ENCODE data around the gene UGT1A6.

The UGT1A6 gene

DNA sequence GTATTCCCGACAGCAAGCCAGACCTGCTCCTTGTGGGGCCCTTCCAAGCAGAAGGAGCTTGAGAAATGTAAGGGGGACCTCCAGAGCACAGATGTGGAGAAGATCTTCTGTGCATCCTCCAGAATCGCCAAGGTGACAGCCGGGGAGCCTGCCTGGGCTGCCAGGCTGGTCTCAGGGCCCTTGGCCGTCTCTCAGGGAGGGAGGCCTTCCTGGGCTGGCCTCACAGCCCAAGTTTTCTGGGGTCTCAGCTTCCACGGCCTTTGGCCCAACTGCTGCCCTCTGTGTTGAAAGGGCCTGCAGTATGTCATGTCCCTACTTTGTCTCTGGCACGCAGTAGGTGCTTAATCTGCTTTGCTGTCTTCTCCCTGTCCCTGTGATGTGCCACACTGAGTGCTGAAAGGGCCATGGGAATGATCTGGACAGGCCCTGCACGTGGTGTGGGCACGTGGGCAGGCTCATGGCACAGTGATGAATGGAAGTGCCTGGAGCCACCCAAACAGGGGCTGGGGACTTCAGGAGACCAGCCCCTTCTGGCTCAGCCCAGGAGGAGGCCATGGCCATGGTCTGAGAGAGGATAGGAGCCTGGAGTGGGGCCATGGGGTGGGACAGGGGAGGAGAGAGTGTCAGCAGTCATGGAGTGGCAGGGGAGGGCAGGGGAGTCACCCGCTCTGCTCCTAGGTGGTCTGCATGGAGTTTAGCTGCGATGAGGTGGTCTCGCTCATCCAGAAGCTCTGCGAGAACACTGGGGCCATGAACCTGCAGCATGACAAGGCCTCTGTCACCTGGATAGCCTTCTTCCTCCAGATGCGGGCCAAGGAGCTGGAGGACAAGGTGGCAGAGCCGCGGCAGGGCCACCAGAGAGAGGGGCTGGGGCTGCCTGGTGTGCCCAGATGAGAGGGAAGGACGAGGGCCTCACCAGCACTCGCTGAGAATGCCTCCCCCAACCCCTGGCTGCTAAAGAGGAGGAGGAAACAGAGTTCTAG lies 126.2 kb downstream of the UGT1A6 start:
- TF ChIP-seq, protein P1, sequence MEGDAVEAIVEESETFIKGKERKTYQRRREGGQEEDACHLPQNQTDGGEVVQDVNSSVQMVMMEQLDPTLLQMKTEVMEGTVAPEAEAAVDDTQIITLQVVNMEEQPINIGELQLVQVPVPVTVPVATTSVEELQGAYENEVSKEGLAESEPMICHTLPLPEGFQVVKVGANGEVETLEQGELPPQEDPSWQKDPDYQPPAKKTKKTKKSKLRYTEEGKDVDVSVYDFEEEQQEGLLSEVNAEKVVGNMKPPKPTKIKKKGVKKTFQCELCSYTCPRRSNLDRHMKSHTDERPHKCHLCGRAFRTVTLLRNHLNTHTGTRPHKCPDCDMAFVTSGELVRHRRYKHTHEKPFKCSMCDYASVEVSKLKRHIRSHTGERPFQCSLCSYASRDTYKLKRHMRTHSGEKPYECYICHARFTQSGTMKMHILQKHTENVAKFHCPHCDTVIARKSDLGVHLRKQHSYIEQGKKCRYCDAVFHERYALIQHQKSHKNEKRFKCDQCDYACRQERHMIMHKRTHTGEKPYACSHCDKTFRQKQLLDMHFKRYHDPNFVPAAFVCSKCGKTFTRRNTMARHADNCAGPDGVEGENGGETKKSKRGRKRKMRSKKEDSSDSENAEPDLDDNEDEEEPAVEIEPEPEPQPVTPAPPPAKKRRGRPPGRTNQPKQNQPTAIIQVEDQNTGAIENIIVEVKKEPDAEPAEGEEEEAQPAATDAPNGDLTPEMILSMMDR (IDR thresholded peaks at IDR 0.05; ENCODE audit: extremely low read depth, missing control alignments): no peak
- no peak for DNase-seq (ENCODE audit: low spot score)

DNA sequence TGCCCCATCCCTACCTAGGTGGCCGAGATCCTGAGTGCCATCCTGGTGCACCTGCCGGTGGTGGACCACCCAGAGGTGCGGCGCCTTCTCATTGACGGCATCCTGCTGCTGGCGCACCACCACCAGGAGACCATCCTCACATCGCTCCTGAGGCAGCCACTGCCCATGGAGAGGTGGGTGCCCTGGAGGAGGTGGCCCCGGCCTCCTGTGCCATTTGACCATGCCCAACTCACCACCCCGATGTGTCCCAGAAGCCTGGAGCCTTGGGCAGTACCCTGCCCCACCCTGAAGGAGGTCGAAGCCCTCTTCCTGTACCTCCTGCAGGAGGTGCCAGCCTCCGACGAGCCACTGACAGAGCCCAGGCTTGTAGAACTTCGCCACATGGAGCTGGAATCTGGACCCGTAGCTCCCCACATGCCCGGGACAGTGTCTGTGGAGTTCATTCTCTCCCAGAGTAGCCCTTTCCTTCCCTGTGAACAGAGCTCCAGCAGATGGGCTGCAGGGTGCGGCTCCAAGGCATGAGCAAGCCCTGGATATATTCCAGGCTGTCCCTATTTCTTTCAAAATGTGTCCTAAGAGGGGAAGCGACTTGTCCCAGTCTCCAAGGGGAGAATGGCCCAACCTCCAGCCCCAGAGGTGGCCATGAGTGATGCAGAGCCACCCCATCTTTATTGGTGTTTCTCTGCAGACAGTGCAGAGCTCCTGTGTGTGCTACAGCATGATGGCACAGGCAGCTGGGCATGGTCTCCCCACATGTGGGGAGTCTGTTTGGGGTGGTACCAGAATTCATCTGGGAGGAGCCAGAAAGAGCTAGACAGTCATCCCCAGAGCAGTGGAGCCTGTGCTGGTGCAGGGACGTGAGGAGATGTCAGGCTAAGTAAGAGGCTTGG lies 127.4 kb downstream of the UGT1A6 start:
- TF ChIP-seq, protein P1 (IDR thresholded peaks at IDR 0.05; ENCODE audit: extremely low read depth, missing control alignments): no peak
- DNase-seq (ENCODE audit: low spot score): no peak

DNA sequence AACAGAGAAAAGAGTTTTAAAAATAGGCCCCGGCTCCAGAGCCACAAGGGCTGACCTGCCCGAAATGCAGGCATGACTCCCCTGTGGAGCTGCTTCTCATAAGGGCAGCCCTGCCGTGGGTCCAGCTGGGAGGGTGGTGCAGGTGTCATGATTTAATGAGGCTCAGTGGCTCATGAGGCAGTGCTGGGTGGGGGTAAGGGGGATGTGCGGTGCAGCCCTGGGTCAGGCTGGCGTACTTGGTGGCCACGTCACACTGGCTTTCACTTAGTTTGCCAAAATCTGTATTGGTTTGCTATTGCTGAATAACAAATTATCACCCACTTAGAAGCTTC lies 128.1 kb downstream of the UGT1A6 start:
- TF ChIP-seq, protein P1 (IDR thresholded peaks at IDR 0.05; ENCODE audit: extremely low read depth, missing control alignments): no peak

DNA sequence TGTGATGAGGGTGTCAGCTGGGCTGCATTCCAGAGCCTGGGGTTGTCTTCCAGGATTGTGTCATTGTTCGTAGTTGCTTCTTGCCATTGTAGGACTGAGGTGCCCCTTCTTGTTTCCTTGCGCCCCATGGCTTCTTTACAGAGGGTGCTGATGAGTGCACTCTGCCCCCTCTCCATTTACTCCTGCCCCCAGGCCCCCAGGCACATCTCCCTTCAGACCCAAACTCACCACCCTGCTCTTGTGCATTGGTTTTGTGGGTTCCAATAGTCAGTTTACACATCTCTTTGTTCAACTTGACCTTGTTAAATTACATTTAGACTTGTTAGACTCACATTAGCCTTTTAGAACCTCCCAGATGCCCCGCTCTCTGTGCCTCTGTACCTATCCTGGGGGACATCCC lies 128.5 kb downstream of the UGT1A6 start:
- TF ChIP-seq, protein P1 (IDR thresholded peaks at IDR 0.05; ENCODE audit: extremely low read depth, missing control alignments): no peak
- no peak for DNase-seq (ENCODE audit: low spot score)

More for the DNA sequence above, 128.1 kb downstream of the UGT1A6 start:
- DNase-seq (ENCODE audit: low spot score): no peak

DNA sequence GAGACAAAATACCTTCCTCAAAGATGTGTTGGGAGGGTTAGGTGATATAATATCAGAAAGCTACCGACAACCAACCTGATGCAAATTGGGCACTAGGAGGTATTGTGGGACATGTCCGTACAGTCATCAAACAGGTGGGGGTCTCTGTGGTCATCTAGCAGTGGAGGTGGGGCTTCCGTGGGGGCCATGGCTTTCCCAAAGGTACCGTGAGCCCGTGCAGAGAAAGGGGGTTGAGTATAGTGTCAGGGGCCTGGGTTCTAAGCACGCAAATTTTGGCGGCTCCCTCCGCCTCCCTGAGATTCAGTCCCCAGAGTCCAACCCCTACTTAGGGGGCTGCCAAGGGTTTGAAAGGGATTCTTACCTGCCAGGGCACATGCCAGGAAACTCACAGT lies 129.0 kb downstream of the UGT1A6 start:
- no peak for DNase-seq (ENCODE audit: low spot score)
- TF ChIP-seq, protein P1 (IDR thresholded peaks at IDR 0.05; ENCODE audit: extremely low read depth, missing control alignments): no peak

DNA sequence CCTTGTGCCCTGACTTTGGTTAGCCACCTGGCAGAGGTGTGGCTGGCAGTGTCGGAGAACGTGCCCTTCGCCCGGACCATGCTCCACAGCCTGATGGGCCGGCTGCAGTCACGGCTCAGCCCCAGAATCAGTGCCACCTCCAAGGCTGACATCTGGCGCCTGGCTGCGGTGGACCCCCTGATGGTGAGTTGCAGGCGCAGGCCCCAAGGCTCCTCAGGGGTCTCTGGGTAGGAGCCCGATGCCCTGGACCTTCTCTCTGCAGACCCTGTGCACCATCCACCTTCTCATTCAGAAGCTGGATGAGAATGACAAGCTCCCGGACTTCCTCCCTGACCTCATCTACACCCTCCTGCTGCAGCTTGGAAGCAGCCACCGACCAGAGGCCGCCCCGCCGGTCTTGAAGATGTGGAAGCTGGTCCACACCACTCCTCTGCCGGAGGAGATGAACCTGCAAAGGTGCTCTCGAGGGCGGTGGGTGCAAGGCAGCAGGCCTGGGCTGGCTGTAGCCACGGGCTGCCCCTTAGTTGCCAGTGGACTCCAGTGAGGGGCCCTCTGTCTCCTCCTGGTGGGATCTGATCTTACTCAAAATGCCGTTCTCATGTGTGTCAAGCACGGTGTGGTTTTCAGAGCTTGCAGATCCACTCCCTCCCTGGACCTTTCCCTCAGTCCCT lies 129.5 kb downstream of the UGT1A6 start:
- TF ChIP-seq, protein P1 (IDR thresholded peaks at IDR 0.05; ENCODE audit: extremely low read depth, missing control alignments): no peak
- DNase-seq (ENCODE audit: low spot score): no peak

Measured in GM20000 (cell line).